Germinal center (tissue), 1 donor: Measurements from ENCODE around the gene TRIM8.

Experiments
- DNase-seq: peaks from one replicate; pipeline ENCODE4 v3.0.0; 2012; ENCODE audit warnings: mixed read lengths, low spot score

Gene TRIM8

GRCh38 chr10:102616066-102616770 is 28.1 kb upstream of the TRIM8 start:
- no peak for DNase-seq

- DNase-seq = no peak
Observed at GRCh38 chr10:102617041-102617440, 27.2 kb upstream of the TRIM8 start.

GRCh38 chr10:102617816-102618215 is 26.5 kb upstream of the TRIM8 start:
- DNase-seq = no peak

- DNase-seq = no peak
Observed at GRCh38 chr10:102619281-102619981, 24.8 kb upstream of the TRIM8 start.

- no peak for DNase-seq
Observed at GRCh38 chr10:102620138-102620590, 24.1 kb upstream of the TRIM8 start.

- DNase-seq = no peak
Observed at GRCh38 chr10:102620591-102621442, 23.5 kb upstream of the TRIM8 start.

GRCh38 chr10:102621443-102622325 is 22.6 kb upstream of the TRIM8 start:
- DNase-seq = no peak

GRCh38 chr10:102624094-102624493 is 20.2 kb upstream of the TRIM8 start:
- no peak for DNase-seq

GRCh38 chr10:102624751-102625645 is 19.3 kb upstream of the TRIM8 start:
- no peak for DNase-seq

GRCh38 chr10:102626026-102626685 is 18.1 kb upstream of the TRIM8 start:
- no peak for DNase-seq

GRCh38 chr10:102627291-102627735 is 17.0 kb upstream of the TRIM8 start:
- DNase-seq = no peak

GRCh38 chr10:102627736-102628293 is 16.5 kb upstream of the TRIM8 start:
- DNase-seq = no peak

GRCh38 chr10:102628451-102628911 is 15.8 kb upstream of the TRIM8 start:
- DNase-seq = no peak

- DNase-seq = no peak
Observed at GRCh38 chr10:102629661-102630614, 14.3 kb upstream of the TRIM8 start.

GRCh38 chr10:102630663-102631062 is 13.6 kb upstream of the TRIM8 start:
- no peak for DNase-seq

- DNase-seq = no peak
Observed at GRCh38 chr10:102631525-102632393, 12.5 kb upstream of the TRIM8 start.

- DNase-seq = no peak
Observed at GRCh38 chr10:102632394-102633111, 11.7 kb upstream of the TRIM8 start.
